DMS79 (cell line): ENCODE results near the gene ZNF385C.
"Not testable (repeated sequence)": the region's sequence is repeated elsewhere in the genome, so short reads cannot be mapped to it uniquely, and the experiment has no call there.

Source experiments
- DNase-seq: peaks from one replicate; lab custom pipeline; 2025; lab: John Stamatoyannopoulos, UW

ZNF385C gene

DNA sequence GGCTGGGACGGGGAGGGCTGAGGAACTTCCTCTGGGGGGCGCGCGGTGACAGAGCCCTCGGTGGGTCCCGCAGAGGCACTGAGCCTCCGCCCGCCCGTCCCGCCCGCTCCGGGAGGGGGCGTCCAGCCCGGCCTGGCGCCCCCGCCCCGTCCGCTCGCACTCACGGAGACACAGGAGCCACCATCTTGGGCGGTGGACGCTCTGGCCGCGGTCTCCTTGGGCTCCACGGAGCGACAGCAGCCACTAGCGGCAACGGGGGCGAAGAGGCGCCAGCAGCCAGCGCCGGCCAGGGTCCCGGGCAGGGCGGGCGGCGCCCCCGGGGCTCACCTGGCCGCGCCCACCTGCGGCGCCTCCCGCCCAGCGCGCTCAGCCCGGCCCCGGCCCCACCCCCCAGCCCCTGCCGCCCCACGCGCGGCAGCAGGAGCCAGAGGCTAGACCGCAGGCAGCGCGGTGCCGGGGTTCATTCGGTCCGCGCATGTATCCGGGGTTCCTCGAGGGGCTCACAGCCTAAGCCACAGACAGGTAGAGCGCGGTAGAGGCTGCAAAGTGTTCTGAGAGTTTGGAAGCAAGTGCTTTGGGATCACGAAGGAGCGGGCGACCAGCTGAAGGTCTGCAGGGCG, 47.8 kb downstream of the ZNF385C start, which contains the start of gene C17orf113:
TSS of gene C17orf113 (minus strand) at position 209 of the 620 bp plus-strand sequence. CDS start 7,225 bp downstream, outside the sequence.
- DNase-seq: peak; percentile 37

DNA sequence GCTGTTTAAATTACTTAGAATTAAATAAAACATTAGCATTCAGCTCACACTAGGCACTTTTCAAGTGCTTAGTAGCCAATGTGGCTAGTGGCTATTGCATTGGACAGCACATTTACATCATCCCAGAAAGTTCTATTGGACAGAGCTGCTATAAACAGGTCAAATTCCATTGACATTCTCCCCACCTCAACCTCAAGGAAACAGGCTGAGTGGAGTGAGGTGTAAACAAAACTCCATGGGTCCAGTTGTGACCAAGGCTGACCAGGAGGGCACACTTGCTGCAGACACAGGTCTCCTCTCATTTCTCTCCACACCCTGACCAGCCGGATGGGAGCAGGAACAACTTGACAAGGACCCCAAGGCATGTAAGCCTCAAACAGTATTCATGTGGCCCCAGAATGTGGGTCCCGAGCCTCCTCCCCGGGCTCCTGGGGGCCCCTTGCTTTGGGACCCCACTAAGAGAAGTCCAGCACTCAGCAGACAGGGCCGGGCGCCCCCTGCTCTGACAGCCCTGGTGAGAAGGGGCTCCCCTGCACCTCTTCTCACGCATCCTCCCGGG, 48.4 kb downstream of the ZNF385C start:
- no peak for DNase-seq

DNA sequence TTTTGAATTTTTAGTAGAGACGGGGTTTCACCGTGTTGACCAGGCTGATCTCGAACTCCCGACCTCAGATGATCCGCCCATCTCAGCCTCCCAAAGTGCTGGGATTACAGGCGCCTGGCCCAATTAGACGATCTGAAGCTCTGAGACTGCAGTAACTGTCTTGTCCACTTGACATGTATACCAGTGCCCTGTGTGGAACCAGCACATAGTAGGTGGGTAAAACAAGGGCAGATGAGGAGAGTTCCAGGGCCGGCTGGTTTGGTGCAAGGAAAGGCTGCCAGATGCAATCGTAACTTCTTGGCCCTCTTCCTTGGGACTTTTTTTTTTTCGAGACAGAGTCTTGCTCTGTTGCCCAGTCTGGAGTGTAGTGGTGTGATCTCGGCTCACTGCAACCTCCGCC, 50.9 kb downstream of the ZNF385C start:
- DNase-seq: no peak

DNA sequence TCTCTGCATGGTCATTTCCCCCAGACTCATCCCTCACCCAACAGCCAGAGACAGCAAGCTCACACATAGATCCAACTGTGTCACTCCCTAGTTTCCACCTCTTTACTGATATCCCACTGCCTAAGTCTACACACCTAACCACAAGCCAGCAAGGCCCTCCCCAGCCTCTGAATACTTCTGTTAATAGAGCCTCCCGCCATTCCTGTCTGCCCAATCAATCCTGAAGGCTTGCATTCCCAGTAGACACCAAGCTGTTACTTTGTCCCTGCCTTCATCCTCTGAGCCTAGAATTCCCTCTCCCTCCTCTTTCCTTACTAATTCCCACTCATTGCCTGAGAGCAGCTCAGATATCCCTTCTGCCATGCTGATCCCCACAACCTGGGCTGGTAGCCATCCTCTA, 52.6 kb downstream of the ZNF385C start:
- no peak for DNase-seq

DNA sequence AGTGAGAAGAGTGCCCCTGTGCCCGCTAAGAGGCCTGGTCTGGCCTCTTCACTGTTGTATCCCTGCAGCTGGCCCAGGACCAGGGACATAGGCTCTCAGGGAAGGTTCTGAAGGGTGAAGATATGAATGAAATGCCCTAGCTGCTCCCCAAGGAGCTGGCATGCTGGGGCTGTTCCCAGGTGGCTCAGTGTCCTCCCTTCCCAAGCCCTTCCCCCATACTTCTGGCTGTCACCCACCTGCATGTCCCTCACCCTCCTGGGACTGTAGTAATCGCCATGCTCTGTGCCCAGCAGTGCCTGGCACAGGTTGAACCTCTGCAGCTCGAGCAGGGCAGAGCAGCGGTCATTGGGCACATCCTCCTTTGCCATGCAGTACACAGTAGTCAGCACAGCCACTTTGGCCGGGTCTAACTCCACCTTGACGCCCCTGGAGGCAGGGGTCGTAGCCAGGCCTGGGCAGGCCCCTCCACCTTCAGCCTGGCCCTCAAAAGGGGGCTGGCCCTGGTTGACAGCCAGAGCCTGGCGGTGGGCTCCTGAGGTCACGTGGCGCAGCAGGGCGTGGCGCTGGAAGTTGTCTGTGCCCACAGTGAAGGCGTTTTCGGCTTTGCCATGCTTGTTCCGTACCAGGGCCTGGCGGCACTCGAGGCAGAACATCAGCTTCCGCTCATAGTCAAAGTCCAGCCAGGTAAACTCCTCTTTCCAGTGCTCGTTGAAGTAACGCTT, 55.5 kb downstream of the ZNF385C start:
- no peak for DNase-seq

DNA sequence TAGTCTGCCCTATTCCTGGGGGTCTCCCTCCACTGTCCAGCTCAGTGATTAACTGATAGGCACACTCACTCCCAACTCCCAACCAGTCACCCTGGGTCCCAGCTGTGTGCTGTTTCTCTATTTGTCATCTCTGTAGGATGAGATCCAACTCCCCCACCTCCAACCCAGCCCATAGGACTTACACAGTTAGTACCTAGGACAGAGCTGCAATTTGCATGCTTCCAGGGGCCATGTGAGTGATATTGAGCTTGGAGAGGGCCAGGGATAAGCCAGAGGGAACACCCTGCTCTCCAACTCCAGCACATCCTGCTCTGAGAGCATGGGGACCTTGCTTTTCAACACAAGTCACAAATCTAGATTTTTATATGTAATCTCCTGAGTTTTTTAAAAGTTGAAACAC, 56.7 kb downstream of the ZNF385C start:
- no peak for DNase-seq

DNA sequence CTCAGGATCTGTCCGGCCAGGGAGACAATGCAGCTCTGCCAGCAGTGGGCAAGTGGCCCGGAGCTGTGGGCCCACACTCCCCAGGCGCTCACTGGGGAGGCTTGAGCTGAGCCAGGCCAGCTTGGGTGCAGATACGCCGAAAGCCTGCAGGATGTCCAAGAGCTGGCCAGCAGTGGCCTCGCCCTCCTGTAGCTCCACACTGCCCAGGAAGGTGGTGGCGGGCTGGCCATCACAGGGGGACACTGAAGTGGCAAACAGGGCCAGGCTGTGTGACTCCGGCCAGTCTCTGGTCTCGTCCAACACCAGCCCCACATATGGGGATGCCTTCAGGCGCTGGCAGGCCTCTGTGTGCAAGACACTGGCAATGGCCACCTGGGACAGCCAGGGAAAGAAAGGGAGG, 57.5 kb downstream of the ZNF385C start:
- DNase-seq: no peak

DNA sequence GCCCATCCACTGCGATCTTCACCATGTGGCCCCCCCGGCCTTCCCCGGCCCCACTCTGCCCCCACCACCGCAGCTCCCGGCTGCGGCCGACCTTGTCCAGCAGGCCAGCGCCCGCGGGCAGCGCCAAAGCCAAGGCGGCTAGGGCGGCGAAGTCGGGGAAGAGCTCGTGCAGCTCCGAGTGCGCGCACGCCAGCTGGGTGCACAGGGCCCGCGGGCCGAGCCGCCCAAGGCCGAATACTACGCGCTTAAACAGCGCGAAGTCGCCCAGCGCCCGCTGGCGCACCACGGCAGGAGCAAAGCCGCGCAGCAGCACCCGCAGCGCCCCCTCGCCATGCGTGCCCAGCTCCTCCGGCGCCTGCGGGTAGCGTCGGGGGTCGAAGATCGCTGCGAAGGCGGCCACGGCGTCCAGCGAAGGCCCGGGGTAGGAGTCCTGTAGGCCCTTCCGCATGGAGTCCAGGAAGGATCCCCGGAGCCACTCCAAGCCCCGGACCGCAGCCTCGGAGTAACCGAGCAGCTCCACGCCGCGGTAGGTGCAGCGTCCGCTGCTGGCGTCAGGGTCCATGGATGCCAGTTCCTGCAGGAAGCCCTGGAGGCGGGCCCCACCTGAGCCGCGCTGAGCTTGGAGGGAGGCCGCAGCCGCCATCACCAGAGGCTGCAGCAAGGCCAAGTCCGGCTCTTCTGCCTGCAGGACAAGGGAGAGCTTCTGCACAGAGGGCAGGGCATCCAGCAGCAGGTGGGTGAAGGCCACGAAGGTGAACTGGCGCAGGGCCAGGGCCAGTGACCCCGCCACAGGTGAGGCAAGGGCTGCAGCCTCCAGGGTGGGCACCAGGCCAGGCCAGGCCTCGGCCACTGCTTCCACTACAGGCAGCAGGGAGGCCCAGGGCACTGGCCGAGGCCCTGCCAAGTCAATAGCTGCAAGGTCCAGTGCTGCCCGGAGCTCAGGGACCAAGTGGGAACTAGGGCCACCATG, 58.2 kb downstream of the ZNF385C start:
- DNase-seq: no peak

DNA sequence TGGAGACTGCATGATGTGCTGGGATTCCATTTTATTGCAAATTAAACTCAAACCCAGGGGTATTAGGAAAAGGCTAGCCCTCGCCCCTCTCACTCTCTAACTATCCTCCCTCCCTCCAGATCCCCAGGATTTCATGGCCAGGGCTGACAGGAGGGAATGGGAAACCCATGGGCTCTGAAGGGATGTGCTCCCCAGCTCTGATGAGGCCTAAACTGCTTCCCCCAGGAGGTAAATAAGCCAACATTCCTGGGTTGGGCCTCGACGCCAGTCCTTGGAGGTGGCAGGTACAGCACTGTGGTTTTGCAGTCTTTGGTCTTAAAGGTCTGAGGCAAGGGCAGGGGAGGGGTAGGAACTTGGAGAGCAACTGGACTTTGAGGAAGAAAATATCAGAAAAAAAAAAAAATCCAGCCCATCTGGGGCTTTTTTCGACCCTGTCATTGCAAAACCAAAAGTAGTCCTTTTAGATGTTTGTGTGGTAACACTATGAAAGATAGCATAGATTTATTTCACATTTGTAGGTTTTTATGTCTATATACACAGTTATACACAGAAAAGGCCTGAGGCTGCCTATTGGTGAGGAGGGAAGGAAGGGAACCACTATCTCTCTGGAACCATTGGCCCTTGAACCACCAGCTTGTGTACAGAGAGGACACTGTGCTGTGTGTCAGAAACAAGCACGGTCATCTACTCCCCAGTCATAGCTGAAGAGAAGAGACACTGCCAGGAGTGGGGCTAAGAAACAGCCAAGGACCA, 59.9 kb downstream of the ZNF385C start:
- DNase-seq: no peak

DNA sequence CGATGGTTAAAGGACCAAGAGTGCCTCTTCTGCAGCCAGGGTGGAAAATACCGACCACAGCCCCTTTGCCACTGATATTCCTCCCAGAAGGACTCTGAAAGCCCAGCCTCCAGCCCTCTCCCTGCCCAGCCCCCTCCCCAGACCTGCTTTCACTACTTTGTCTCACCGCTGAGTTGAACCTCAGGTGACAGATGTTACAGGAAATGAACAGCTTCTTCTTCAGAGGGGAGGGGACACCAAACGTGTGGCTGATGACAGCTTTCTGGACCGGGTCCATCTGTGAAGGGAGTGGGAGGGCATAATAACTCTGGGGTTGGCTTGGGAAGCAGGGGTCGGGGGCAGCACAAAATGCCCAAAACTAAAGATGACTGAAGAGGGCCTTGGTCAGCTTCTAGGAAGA, 64.2 kb downstream of the ZNF385C start:
- no peak for DNase-seq

DNA sequence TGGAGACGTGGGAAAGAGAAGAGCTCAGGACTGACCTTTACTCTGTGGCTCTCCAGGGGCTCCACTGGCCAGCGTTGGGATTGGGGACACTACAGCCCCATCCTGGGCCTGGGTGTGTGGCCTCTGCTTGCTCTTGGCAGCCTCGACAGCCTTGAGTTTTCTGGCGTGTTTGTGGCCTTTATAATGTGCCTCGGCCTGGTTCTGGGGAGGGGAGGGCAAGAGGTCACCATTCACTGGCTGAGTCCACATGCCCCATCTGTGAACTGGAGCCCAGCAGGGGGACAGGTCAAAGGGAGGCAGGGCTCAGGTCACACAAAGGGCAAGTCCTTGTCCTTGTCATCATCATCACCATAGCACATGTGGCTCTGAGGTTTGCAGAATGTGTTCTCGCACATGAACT, 66.7 kb downstream of the ZNF385C start:
- no peak for DNase-seq

DNA sequence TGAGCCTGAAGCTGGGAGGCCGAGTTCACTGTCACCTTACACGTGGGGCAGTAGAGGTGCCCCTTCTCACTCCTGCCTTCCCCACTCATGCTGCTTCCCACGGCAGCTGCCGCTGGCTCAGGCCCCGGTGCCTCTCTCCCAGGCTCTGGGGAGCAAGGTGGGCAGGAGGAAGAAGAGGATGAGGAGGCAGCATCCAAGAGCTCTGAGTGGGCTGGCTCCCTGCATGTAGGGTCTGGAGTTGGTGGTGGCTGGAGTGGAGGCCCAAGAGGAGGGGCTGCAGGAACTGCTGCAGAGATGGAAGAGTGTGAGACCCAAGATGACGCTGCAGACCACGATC, 69.5 kb downstream of the ZNF385C start:
- DNase-seq: no peak

DNA sequence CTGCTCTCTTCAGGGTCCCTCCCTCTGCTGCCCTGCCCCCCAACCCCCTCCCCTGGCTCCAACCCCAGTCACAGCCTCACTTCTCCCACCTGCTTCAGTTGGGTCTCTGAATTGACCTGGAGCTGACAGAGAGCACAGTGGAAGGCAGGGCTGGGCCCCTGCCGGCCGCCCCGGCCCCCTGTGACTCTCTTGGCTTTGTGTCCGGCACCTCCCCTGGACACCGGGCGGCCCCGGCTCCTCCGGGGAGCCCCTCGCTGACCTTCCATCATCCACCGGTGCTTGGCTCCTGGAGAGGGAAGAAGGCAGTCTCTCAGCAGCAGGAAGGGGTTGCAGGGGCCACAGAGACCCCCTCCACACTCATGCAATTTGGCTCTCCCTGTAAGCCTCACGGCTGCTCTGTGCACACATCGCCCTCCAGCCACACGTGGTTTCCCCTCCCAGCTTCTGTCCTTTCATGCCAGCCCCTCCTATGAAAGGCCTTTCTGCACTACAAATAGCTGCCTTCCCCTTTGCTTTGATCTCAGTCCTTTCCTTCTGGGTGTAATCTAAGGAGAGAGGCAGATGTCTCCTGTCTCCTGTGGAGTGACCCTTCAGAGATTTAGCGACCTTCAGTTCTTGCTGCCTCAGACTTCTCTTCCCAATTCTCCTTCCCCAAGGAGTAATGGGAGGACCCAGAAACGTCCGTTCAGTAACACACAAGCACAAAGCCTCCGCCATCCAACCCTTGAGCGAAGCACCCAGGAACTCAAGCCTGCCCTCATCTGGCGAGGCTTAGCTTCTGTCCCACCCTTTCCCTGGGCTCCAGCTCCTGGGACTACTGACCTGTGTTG, 70.1 kb downstream of the ZNF385C start:
- DNase-seq: no peak

DNA sequence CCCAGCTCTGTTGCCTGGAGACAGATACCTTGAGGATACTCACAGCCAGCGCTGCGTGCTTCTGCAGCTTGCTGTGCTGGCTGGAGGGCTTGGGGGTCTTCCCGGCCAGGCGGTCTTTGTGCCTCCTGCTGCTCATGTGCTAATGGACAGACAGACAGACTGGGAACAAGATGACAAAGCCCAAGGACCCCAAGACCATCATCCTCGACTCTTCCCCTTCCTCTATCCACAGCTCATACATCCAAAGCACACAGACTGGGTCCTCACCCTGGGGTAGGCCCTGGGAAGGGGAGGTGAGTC, 70.7 kb downstream of the ZNF385C start:
- DNase-seq: no peak

DNA sequence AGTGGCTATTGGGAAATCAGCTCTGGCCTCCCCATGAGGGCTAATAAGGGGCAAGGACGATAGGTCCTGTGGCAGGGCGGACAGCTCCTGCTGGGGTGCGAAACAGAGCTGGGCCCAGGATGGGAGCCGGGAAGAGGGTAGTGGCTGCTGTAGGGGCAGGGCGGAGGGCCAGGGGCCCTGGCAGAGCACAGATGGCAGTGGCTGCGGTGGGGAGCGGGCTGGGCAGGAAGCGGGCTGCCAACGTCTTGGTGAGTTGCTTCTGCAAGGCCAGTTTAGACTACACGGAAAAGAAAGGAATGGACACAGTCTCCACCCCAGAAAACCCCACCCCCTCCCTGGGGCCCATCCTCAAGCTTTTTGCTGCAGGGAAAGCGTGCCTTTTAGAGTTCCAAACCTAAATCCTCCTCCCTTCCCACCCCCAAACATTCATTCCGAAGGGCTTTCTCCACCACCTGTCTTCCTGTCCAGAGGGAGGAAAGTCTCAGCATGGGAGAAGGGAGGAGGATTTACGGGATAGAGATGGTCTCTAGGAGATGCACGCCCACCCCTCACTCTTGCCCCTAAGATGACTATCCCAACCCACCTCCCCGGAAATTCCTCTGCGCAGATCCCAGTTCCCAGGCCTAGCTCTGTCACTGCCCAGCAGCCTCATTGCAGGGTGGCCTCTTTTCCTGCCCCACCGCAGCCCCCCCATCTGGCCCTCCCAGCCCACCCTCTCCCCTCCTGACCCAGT, 71.2 kb downstream of the ZNF385C start:
- DNase-seq: no peak

DNA sequence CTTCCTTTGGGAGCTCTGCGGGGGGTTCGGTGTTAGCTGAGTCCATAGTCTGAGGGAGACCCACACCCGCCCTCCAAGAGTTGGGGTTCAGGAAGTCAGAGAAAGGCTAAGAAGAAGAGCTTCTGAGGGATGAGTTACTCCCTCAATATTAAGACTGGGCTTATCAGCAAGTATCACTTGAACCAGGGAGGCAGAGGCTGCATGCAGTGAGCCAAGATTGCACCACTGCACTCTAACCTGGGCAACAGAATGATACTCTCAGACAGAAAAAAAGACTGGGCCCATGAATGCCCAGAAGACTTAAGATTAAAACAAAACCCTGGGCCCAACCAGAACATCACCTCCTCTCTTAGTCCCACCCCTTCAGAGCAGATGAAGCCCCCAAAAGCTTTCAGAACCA, 72.3 kb downstream of the ZNF385C start:
- DNase-seq: no peak

DNA sequence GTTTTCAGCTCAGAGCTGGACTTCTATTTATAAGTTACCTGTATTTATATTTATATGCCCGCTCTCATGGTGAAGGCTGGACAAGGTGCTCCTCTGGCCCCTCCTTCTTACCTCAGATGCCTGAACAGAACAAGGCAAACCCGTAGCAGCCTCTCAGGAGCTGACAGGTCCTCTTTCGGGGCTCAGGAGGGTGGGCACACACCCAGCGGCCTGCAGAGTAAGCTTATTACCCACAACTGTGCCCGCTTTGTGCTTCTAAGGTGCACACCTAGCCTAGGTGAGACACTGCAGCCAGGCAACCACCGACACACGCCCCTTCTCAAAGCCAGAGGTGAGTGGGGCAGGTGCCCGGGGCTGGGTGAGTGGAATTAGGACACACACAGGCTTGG, 73.1 kb downstream of the ZNF385C start:
- no peak for DNase-seq

DNA sequence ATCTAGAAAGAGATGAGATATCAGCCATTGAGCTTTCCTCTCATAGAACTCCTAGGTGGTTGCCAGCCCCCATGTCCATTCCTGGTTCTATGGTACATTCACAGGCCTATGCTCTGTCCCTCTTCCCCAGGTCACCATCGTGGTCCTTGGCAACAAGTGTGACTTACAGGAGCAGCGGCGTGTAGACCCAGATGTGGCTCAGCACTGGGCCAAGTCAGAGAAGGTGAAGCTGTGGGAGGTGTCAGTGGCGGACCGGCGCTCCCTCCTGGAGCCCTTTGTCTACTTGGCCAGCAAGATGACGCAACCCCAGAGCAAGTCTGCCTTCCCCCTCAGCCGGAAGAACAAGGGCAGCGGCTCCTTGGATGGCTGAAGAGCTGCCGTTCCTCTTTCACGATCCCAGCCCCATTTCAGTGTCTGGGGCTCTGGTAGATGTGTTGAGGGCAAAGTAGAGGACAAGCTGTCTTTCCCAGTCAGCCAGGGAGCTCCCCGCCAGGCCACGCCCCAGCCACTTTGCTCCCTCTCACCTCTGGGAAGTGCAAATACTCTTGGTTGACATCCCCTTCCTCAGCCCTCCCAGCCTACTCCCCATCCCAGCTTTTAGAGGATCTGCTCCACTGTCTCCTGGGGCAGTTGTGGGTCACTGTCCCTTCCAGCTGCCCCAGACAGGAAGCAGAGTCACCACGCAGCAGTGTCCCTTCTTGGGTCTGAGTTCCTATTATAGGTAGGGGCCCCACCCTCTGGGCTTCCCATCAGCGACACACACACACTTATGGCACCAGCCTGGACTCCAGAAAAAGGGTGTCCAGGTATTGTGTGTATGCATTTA, 74.5 kb downstream of the ZNF385C start:
- DNase-seq: no peak

DNA sequence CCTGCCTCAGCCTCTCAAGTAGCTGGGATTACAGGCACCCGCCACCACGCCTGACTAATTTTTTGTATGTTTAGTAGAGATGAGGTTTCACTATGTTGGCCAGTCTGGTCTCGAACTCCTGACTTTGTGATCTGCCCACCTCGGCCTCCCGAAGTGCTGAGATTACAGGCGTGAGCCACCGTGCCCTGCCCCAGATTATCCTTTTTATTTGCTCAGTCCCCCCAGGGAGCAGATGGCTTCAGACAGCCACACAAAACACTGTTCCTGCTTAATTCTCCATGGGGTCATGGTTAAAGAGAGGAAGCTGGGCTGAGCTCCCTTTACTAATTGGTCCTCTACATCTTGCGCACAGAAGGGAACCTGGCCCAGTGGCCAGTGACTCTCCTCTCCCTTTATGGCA, 77.4 kb downstream of the ZNF385C start:
- not testable (repeated sequence) for DNase-seq
